Spleen (tissue), 7 donors: Measurements from ENCODE around the gene APLP1.

Experiments used
- CTCF ChIP-seq, 11 experiments: fragments of 200-600 bp in 7 of 11; fragments of 450-650 bp in 4 of 11; sonication (generic) in 4 of 11; IDR thresholded peaks in 8 of 11; conservative IDR thresholded peaks in 3 of 11; 1 replicate in 7 of 11; 2 replicates in 4 of 11; pipeline versions ENCODE4 v1.4.0 to v1.8.0; 2016 to 2021; ENCODE audit warnings: antibody characterized with exemption in 11 of 11, inconsistent platforms in 4 of 11, mild to moderate bottlenecking in 1 of 11
- POLR2A ChIP-seq, 3 donors: fragments of 450-650 bp; IDR thresholded peaks; one replicate each; pipeline ENCODE4 v1.5.1; 2017; ENCODE audit warnings: antibody characterized with exemption in 3 of 3, mild to moderate bottlenecking in 1 of 3
- POLR2AphosphoS5 ChIP-seq, 3 donors: sonication (generic); formaldehyde crosslinking; IDR thresholded peaks; one replicate each; pipeline ENCODE4 v1.5.1; 2017; ENCODE audit warnings: antibody characterized with exemption in 3 of 3
- donor health status: DM: no; HTN: no; CAD: no; lungs with moderate emphysema.
- donor health status: DM: no; HTN: no; CAD: no.
- donor health status: DM: no; HTN: no; CAD: no.

DNA sequence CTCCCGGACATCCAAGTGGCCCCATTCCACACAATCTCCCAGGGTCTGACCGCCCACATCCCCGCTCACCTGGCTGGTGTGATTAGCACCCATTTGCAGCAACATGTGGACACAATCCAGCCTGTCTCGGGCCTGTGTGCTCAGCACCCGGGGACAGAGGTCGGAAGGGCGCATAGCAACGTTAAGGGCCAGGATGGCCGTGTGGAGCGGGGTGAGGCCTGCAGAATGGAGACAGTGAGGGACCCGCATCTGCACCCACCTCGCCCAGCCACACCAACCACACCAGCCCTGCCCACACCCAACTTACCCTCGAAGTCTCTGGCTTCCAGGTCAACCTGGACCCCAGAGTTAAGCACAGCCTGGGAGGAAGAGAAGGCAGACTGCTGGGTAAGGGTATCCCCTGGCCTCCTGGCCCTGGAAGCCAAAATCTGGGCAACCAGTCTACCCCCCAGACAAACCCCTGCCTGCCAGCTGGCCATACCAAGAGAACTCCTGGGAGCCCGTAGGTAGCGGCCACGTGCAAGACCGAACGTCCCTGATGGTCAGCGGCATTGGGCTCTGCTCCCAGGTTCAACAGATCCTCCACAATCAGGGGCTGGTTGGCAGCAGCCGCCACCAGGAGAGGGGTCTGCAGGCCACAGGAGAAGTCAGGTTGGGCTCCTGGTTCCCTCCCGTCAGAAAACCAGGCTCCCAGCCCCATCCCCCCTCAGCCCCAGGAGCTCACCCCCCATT lies 27.7 kb downstream of the APLP1 start:
- no peak for TF ChIP-seq CTCF (IDR thresholded peaks at IDR 0.05 in 8 of 11, conservative IDR thresholded peaks at IDR 0.05 in 3 of 11)
- TF ChIP-seq POLR2A (IDR thresholded peaks at IDR 0.05) = no peak
- TF ChIP-seq POLR2AphosphoS5 (IDR thresholded peaks at IDR 0.05) = peak in 2 of 3 donors; percentile 14 to 17
